Fibroblast of lung (primary cell): ENCODE results near the gene SEPTIN5.

Source experiments
- EZH2 ChIP-seq: IDR thresholded peaks from 2 replicates; pipeline ENCODE4 v1.5.1; 2012; ENCODE audit warnings: low read length, control low read depth, mild to moderate bottlenecking; ENCODE audit errors: missing control alignments
- TF ChIP-seq, protein P1 (sequence below), 2 donors: IDR thresholded peaks in 1 of 2; conservative IDR thresholded peaks in 1 of 2; 1 replicate in 1 of 2; 2 replicates in 1 of 2; pipeline ENCODE4 v1.5.1; 2011 to 2012; ENCODE audit warnings: low read length in 2 of 2, control low read depth in 1 of 2, inconsistent platforms in 1 of 2, low read depth in 1 of 2, mild to moderate bottlenecking in 1 of 2

DNA sequence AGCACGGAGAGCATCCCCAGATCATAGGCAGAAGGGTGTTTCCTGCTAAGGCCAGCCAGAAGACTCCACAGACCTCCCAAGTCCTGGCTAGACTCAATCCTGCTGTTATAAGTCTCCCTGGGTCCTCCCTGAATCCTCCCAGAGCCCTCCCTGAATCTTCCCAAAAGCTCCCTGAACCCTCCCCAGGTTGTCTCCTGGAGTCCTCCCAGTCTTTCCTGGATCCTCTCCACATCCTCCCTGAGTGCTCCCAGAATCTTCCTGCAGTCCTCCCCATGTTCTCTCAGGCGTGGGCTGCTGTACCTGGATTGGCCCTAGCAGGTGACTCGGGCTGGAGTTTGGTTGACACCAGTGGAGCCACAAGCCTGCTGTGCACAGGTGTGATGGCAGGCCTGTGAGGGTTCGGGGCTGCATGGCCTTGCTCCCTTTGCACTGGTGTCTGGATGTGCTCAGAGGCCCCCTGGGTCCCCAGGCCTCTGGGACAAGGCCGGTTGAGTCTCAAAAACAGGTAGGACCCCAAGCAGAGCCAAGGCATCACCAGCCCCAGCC lies 20.6 kb downstream of the SEPTIN5 start:
- TF ChIP-seq, protein P1, sequence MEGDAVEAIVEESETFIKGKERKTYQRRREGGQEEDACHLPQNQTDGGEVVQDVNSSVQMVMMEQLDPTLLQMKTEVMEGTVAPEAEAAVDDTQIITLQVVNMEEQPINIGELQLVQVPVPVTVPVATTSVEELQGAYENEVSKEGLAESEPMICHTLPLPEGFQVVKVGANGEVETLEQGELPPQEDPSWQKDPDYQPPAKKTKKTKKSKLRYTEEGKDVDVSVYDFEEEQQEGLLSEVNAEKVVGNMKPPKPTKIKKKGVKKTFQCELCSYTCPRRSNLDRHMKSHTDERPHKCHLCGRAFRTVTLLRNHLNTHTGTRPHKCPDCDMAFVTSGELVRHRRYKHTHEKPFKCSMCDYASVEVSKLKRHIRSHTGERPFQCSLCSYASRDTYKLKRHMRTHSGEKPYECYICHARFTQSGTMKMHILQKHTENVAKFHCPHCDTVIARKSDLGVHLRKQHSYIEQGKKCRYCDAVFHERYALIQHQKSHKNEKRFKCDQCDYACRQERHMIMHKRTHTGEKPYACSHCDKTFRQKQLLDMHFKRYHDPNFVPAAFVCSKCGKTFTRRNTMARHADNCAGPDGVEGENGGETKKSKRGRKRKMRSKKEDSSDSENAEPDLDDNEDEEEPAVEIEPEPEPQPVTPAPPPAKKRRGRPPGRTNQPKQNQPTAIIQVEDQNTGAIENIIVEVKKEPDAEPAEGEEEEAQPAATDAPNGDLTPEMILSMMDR (conservative IDR thresholded peaks at IDR 0.05 in 1 of 2, IDR thresholded peaks at IDR 0.05 in 1 of 2; ENCODE audit: low read depth in 1 of 2, low read length in 2 of 2): no peak
- TF ChIP-seq EZH2: no peak
